GM23248 (cell line): Measurements from ENCODE around the gene GFM1.

ENCODE experiments used
- EZH2 ChIP-seq: fragments of 200-600 bp; sonication (generic); IDR thresholded peaks from 2 replicates; pipeline ENCODE4 v1.6.1; 2018; ENCODE audit warnings: antibody characterized with exemption, mild to moderate bottlenecking; ENCODE audit not compliant: insufficient read depth, poor library complexity, severe bottlenecking
- EZH2phosphoT487 ChIP-seq: fragments of 200-600 bp; sonication (generic); IDR thresholded peaks from 2 replicates; pipeline ENCODE4 v1.6.1; 2018; ENCODE audit warnings: antibody characterized with exemption, moderate library complexity, mild to moderate bottlenecking, low read depth; ENCODE audit not compliant: insufficient read depth

DNA sequence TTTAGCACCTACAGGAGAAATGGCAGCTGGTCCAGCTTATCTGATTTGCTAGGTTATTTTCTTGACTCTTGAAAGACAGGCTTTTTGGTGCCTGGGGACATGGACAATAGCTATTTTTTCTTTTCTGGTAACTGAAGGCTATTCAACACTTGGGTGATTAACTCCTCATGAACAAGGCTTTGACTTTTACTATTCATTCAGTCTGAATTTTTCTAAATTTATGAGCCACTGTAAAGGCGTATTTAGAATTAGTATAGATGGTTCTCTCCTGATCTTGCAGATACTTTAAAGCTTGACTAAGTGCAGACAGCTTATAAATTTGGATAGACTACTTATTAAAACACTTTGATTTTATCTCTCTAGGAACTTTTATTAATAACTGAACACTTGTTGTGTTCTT lies 18.4 kb upstream of the GFM1 start:
- no peak for TF ChIP-seq EZH2
- TF ChIP-seq EZH2phosphoT487: no peak
